Ishikawa (cell line): Measurements from ENCODE around the gene MYOCD.

Source experiments
- CEBPB ChIP-seq: IDR thresholded peaks from 2 replicates; pipeline ENCODE4 v1.6.1; 2012
- CREB1 ChIP-seq: IDR thresholded peaks from 2 replicates; pipeline ENCODE4 v1.6.1; 2012; ENCODE audit warnings: low read depth
- EP300 ChIP-seq: IDR thresholded peaks from 2 replicates; pipeline ENCODE4 v1.6.1; 2012; ENCODE audit warnings: borderline replicate concordance
- FOXM1 ChIP-seq: IDR thresholded peaks from 2 replicates; pipeline ENCODE4 v1.6.1; 2012; ENCODE audit warnings: low read depth, borderline replicate concordance
- NFIC ChIP-seq: IDR thresholded peaks from 2 replicates; pipeline ENCODE4 v1.6.1; 2012
- TCF12 ChIP-seq: IDR thresholded peaks from 2 replicates; pipeline ENCODE4 v1.6.1; 2012; ENCODE audit warnings: low read depth
- TF ChIP-seq, protein P1 (sequence below): IDR thresholded peaks from 2 replicates; pipeline ENCODE4 v1.6.1; 2012; ENCODE audit warnings: low read depth, mild to moderate bottlenecking
- TF ChIP-seq, protein P2 (sequence below): IDR thresholded peaks from 2 replicates; pipeline ENCODE4 v1.6.1; 2012
- TF ChIP-seq, protein P3 (sequence below): IDR thresholded peaks from 2 replicates; pipeline ENCODE4 v1.6.1; 2012

Gene MYOCD

GRCh38 chr17:12769981-12770380 lies 104.3 kb downstream of the MYOCD start:
- no peak for TF ChIP-seq FOXM1
- TF ChIP-seq, protein P1, sequence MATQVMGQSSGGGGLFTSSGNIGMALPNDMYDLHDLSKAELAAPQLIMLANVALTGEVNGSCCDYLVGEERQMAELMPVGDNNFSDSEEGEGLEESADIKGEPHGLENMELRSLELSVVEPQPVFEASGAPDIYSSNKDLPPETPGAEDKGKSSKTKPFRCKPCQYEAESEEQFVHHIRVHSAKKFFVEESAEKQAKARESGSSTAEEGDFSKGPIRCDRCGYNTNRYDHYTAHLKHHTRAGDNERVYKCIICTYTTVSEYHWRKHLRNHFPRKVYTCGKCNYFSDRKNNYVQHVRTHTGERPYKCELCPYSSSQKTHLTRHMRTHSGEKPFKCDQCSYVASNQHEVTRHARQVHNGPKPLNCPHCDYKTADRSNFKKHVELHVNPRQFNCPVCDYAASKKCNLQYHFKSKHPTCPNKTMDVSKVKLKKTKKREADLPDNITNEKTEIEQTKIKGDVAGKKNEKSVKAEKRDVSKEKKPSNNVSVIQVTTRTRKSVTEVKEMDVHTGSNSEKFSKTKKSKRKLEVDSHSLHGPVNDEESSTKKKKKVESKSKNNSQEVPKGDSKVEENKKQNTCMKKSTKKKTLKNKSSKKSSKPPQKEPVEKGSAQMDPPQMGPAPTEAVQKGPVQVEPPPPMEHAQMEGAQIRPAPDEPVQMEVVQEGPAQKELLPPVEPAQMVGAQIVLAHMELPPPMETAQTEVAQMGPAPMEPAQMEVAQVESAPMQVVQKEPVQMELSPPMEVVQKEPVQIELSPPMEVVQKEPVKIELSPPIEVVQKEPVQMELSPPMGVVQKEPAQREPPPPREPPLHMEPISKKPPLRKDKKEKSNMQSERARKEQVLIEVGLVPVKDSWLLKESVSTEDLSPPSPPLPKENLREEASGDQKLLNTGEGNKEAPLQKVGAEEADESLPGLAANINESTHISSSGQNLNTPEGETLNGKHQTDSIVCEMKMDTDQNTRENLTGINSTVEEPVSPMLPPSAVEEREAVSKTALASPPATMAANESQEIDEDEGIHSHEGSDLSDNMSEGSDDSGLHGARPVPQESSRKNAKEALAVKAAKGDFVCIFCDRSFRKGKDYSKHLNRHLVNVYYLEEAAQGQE = no peak

DNA sequence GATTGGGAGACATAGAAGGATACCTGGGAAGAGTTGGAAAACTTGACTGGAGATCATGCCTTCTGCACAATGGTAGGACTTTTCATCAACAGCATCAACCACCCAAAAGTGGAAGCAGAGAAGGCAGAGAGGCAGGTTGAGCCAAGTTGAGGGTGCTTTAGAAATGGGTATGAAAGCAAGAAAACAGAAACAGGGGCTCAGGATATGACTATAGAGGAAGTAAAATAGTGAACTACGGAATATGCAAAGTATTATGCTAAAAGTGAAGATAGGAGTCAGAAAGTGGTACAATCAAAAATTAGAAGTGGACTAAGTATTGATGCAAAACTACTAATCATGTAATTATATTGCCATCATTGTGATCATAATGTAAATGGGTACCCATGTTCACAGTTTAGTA lies 107.5 kb downstream of the MYOCD start:
- TF ChIP-seq CEBPB = no peak
- no peak for TF ChIP-seq NFIC

DNA sequence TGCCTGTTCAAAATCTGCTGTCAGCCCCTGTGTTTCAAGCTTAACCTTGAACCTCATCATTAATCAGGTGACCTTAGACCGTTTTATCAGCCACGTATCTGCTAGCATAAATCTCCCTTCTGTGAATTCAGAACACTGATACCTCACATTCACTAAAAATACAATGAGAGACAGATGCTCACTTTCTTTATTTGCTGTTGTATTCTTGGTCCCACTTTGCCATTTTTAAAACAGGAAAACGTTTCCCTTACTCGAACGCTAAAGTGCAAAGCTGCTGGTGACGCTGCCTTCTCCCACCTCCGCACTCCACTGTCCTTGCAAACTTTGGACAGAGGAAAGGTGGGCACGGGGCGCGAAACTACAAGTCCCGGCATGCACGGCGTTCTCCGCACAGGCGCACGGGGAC lies 123.4 kb downstream of the MYOCD start:
- TF ChIP-seq, protein P1 = peak; percentile 32; the same call in 1 of the 2 replicates
- TF ChIP-seq, protein P2, sequence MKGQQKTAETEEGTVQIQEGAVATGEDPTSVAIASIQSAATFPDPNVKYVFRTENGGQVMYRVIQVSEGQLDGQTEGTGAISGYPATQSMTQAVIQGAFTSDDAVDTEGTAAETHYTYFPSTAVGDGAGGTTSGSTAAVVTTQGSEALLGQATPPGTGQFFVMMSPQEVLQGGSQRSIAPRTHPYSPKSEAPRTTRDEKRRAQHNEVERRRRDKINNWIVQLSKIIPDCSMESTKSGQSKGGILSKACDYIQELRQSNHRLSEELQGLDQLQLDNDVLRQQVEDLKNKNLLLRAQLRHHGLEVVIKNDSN = no peak

DNA sequence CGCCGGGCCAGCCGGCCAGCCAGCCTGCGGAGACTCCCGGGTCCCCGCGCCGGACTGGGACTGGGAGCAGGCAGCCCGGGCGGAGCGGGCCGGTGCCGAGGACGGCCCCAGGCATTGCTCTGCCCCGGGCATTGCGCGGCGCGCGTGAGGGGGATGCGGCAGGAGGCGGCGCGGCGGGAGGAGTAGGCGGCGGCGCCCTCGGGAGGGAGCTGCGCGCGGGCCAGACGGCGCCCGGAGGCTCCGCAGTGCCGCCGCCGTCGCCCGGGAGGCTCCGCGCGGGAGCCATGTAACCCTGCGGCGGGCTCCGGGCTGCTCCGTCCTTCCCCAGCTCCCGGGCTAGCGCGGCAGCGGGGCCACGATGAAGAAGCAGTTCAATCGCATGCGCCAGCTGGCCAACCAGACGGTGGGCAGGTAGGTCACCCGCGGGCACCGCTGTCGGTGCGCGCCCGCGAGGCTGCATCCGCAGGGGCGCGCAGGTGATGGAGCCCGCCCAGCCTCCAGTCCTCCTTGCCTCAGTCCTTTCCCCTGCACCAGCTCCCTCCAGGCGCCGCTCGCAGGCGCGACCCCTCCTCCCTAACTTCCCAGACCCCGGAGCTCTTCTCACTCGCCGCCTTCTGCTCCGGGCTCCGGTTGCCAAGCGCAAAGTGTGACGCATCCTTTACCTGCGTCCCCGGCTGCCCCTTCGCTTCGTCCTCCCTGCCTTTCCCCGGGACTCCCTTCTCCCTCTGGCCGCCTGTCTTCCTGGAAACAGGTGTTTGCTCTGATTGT lies 124.0 kb downstream of the MYOCD start, which contains the start of gene ARHGAP44:
TSS of gene ARHGAP44 (plus strand) at position 18 of the 768 bp plus-strand sequence. CDS start at position 359, 341 bp downstream.
- TF ChIP-seq EP300 (no peak), CREB1 (no peak), NFIC (no peak), CEBPB (no peak)
- TF ChIP-seq, protein P2 = no peak
- TF ChIP-seq, protein P3, sequence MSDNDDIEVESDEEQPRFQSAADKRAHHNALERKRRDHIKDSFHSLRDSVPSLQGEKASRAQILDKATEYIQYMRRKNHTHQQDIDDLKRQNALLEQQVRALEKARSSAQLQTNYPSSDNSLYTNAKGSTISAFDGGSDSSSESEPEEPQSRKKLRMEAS = no peak; the same call in 1 of the 2 replicates
- TF ChIP-seq, protein P1 = no peak

DNA sequence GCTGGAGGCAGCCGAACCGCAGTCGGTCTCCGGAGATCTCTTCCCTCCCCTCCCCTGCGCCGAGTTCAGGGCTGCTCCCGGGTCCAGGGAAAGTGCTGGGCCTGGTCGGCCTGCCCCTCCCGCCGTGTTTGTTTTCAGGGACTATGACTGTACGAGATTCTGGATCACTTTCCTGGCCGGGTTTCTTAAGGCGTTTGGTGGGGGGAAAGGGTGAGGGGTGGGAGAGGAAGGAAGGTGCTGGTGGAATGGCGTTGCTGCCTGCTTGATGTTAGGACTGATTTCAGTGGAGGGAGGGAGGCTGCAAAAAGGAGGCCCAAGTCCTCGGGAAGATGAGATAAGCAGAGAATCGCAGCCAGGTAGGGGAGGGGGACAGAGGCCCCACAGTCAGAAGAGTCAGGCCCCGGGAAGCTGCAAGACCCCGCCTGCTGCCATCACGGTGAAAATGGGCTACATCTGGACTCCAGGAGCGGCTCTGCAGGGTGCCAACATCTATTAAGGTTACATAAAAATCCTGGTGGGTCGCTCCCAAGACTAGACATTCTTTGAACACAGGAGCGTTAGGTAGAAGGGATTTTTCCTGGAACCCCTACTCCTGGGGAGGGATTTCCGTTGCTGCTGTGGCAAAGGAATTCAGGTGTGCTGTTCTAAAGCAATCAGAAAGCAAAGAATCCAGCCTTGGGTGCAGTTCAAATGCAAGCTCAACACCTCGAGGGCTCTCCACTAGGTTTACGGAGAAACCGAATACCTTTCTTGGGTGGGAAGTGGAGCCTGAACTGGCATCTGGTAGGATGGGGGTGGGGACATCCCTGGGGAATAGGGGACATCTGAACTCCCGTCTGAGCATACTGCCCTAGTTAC lies 124.8 kb downstream of the MYOCD start:
- TF ChIP-seq, protein P3 = no peak; the same call in 1 of the 2 replicates
- no peak for TF ChIP-seq FOXM1
- TF ChIP-seq TCF12 = no peak

DNA sequence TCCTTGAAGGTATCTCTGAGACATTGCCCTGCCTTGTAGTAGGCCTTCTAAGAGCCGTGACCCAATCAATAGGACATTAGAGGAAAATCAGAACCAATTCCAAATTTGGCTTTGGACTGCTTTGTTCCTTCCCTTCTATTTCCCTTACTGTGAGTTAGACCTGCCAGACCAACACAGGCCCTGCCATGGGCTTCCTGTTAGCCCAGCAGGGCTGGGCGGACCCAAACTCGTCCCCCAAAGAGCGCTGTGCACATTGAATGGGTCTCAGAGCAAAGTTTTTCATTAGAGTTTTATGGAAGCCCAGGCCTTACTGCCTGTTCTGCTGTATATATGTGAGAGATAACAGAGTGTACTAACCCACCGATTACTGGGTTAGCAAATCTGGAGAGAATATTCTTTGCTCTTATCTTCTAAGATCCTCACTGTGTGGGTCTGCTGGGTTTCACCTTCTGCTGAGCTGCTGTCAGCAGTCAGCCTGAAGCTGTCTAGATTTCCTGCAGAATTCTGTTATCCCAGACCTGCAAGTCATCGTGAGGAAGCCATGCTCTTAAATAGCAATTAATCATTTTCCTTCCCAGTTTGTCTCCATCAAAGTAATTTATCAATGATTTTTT lies 129.3 kb downstream of the MYOCD start:
- no peak for TF ChIP-seq TCF12
